OCI-LY7 (cell line): ENCODE measurements around the gene NPHS1.

Experiments
- EZH2phosphoT487 ChIP-seq: fragments of 200-600 bp; sonication (generic); IDR thresholded peaks from 2 replicates; pipeline ENCODE4 v1.6.1; 2018; ENCODE audit warnings: low read depth, borderline replicate concordance, mild to moderate bottlenecking, mixed run types, antibody characterized with exemption, low read length, moderate library complexity, mixed read lengths
- TF ChIP-seq, protein P1 (sequence below): fragments of 200-600 bp; sonication (generic); conservative IDR thresholded peaks from 2 replicates; pipeline ENCODE4 v1.5.1; 2014; ENCODE audit warnings: mild to moderate bottlenecking, antibody characterized with exemption, low read length, moderate library complexity, mixed read lengths

GRCh38 chr19:35874392-35874930, 22.2 kb upstream of the NPHS1 start:
- TF ChIP-seq, protein P1, sequence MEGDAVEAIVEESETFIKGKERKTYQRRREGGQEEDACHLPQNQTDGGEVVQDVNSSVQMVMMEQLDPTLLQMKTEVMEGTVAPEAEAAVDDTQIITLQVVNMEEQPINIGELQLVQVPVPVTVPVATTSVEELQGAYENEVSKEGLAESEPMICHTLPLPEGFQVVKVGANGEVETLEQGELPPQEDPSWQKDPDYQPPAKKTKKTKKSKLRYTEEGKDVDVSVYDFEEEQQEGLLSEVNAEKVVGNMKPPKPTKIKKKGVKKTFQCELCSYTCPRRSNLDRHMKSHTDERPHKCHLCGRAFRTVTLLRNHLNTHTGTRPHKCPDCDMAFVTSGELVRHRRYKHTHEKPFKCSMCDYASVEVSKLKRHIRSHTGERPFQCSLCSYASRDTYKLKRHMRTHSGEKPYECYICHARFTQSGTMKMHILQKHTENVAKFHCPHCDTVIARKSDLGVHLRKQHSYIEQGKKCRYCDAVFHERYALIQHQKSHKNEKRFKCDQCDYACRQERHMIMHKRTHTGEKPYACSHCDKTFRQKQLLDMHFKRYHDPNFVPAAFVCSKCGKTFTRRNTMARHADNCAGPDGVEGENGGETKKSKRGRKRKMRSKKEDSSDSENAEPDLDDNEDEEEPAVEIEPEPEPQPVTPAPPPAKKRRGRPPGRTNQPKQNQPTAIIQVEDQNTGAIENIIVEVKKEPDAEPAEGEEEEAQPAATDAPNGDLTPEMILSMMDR: no peak
- no peak for TF ChIP-seq EZH2phosphoT487
